Endothelial cell of umbilical vein (primary cell): ENCODE data around the gene TMEM40. TPM values are rescaled to one million over a fixed set of nuclear protein-coding genes. Genes with fewer than 3 reads are reported as not detected.
"Not testable (repeated sequence)": the region's sequence is repeated elsewhere in the genome, so short reads cannot be mapped to it uniquely, and the experiment has no call there.

Source experiments
- BruUV-seq: library from RNA; stranded (reverse); fragments of 400-500 nt; replicated peaks from 2 replicates; lab custom pipeline; 2021; lab: Mats Ljungman, UMichigan
- CTCF ChIA-PET: fragments of 300-600, 350-600 bp; sonication (Branson Sonifier 250); formaldehyde crosslinking; loops from one replicate; lab custom pipeline; 2021; ENCODE audit warnings: antibody characterized with exemption, inconsistent platforms; lab: Charles Lee
- POLR2A ChIA-PET: fragments of 300-600, 350-600 bp; sonication (Branson Sonifier 250); formaldehyde crosslinking; loops from one replicate; lab custom pipeline; 2021; ENCODE audit warnings: antibody characterized with exemption, inconsistent platforms; lab: Charles Lee
- DNase-seq: peaks from one replicate; pipeline ENCODE4 v3.0.0-alpha.2; 2011; ENCODE audit warnings: low read depth, low spot score
- FAIRE-seq: peaks from 2 replicates; lab custom pipeline; 2011; peaks lifted over from hg19 to GRCh38; lab: Jason Lieb, UNC
- H2AFZ ChIP-seq: 2 replicates; pipeline ENCODE4 v1.6.0; 2012; ENCODE audit warnings: low read depth, low read length, control low read depth, inconsistent platforms
- H3K27ac ChIP-seq: 2 replicates; pipeline ENCODE4 v1.5.1; 2011; ENCODE audit warnings: low read depth, mild to moderate bottlenecking, control low read depth, low read length, moderate library complexity; ENCODE audit not compliant: insufficient read depth
- H3K27me3 ChIP-seq, 2 experiments: 2 replicates each; pipeline versions ENCODE4 v1.6.0 to v1.6.1; 2011; ENCODE audit warnings: low read length in 2 of 2, mixed read lengths in 1 of 2; ENCODE audit not compliant: control insufficient read depth in 2 of 2, insufficient read depth in 2 of 2
- H3K36me3 ChIP-seq, 2 experiments: 2 replicates in 1 of 2; 3 replicates in 1 of 2; pipeline ENCODE4 v1.5.1; 2011; ENCODE audit warnings: low read length in 2 of 2, mild to moderate bottlenecking in 1 of 2, moderate library complexity in 1 of 2; ENCODE audit not compliant: control insufficient read depth in 2 of 2, insufficient read depth in 2 of 2; ENCODE audit errors: extremely low read depth in 1 of 2
- H3K4me1 ChIP-seq: 3 replicates; pipeline ENCODE4 v1.5.1; 2011; ENCODE audit warnings: mild to moderate bottlenecking, low read length; ENCODE audit not compliant: control insufficient read depth, insufficient read depth; ENCODE audit errors: extremely low read depth
- H3K4me2 ChIP-seq: 2 replicates; pipeline ENCODE4 v1.6.1; 2011; ENCODE audit warnings: low read length, control low read depth, mixed read lengths; ENCODE audit not compliant: insufficient read depth
- H3K4me3 ChIP-seq, 3 experiments: fragments of 200-600 bp in 1 of 3; sonication (generic), shearing (Covaris generic) in 1 of 3; replicated peaks in 1 of 3; 2 replicates each; pipeline ENCODE4 v1.5.1; 2011 to 2016; ENCODE audit warnings: control low read depth in 3 of 3, low read length in 3 of 3, mild to moderate bottlenecking in 2 of 3, inconsistent platforms in 1 of 3, low read depth in 1 of 3, moderate library complexity in 1 of 3; ENCODE audit not compliant: insufficient read depth in 1 of 3
- H3K79me2 ChIP-seq: 2 replicates; pipeline ENCODE4 v1.6.0; 2012; ENCODE audit warnings: low read length, inconsistent platforms; ENCODE audit not compliant: control insufficient read depth, insufficient read depth
- H3K9ac ChIP-seq: replicated peaks from 2 replicates; pipeline ENCODE3; 2011; ENCODE audit warnings: low read length, control low read depth; ENCODE audit not compliant: insufficient read depth; ENCODE audit errors: extremely low read depth
- H3K9me1 ChIP-seq: replicated peaks from 3 replicates; pipeline ENCODE4 v1.6.0; 2011; ENCODE audit warnings: mild to moderate bottlenecking, low read length; ENCODE audit not compliant: control insufficient read depth, insufficient read depth; ENCODE audit errors: extremely low read depth
- H3K9me3 ChIP-seq: replicated peaks from 2 replicates; pipeline ENCODE4 v1.5.1; 2012; ENCODE audit warnings: low read length, inconsistent platforms; ENCODE audit not compliant: control insufficient read depth, insufficient read depth
- H4K20me1 ChIP-seq: replicated peaks from 2 replicates; pipeline ENCODE3; 2011; ENCODE audit warnings: mild to moderate bottlenecking, low read length; ENCODE audit not compliant: control insufficient read depth, insufficient read depth; ENCODE audit errors: extremely low read depth
- FOS ChIP-seq: IDR thresholded peaks from 2 replicates; pipeline ENCODE4 v1.6.1; 2011; ENCODE audit warnings: mild to moderate bottlenecking, low read length, moderate library complexity, borderline replicate concordance; ENCODE audit not compliant: insufficient read depth
- dilution Hi-C: fragments of 300-500 bp; cut with MboI; formaldehyde crosslinking; loops from one replicate; pipeline ENCODE4 v1.15.0; 2019; ENCODE audit warnings: low sequenced_read_pairs; ENCODE audit not compliant: extremely low pct_ligation_motif_present
- intact Hi-C: fragments of 100-400 bp; cut with micrococcal nuclease; formaldehyde crosslinking; loops from one replicate; pipeline ENCODE4 v1.10.0; 2022
- polyA plus RNA-seq, 4 experiments: library from polyadenylated mRNA; depleted of rRNA in 3 of 4; stranded (reverse) in 3 of 4; unstranded in 1 of 4; fragments of >200 nt; gene quantifications; 2 replicates each; pipeline versions ENCODE4 v1.2.1 to v1.2.3, GENCODE V29; 2011 to 2012; ENCODE audit warnings: missing spikeins in 1 of 4
- total RNA-seq: library from RNA; stranded (reverse); gene quantifications from 2 replicates; pipeline ENCODE4 v1.2.3, GENCODE V29; 2021
- TF ChIP-seq, protein P1 (sequence below), 2 donors: IDR thresholded peaks; 1 replicate in 1 of 2; 2 replicates in 1 of 2; pipeline ENCODE4 v1.5.1; 2011; ENCODE audit warnings: low read length in 2 of 2, mild to moderate bottlenecking in 2 of 2, moderate library complexity in 2 of 2, control low read depth in 1 of 2, inconsistent platforms in 1 of 2, low read depth in 1 of 2; ENCODE audit not compliant: insufficient read depth in 1 of 2; ENCODE audit errors: extremely low read depth in 1 of 2

The TMEM40 gene
- total and polyA plus RNA-seq, 2 donors (not counting 3 experiments of a cell fraction or from before 2014, with no cell fraction given): not detected

- CTCF ChIA-PET: interaction anchor here (1.3 kb wide), 1 partner anchor 14 kb away, joined by 3 read pairs; no protein-coding TSS in a partner anchor
- Histone ChIP-seq H4K20me1 (no peaks in the 10 kb centered on the region), H3K4me2 (no peak overlapping the region), H3K4me1 (no peaks in the 10 kb centered on the region), H2AFZ (no peak overlapping the region), H3K9me1 (no peaks in the 10 kb centered on the region), H3K9ac (no peak overlapping the region), H3K9me3 (no peaks in the 10 kb centered on the region), H3K79me2 (no peaks in the 10 kb centered on the region), H3K27ac (no peak overlapping the region), H3K36me3 (no peaks in the 10 kb centered on the region), H3K4me3 (no peak overlapping the region), H3K27me3 (peaks cover 0 to 2% of the 10 kb centered on the region in 2 experiments)
- TF ChIP-seq FOS: no peak
- TF ChIP-seq, protein P1, sequence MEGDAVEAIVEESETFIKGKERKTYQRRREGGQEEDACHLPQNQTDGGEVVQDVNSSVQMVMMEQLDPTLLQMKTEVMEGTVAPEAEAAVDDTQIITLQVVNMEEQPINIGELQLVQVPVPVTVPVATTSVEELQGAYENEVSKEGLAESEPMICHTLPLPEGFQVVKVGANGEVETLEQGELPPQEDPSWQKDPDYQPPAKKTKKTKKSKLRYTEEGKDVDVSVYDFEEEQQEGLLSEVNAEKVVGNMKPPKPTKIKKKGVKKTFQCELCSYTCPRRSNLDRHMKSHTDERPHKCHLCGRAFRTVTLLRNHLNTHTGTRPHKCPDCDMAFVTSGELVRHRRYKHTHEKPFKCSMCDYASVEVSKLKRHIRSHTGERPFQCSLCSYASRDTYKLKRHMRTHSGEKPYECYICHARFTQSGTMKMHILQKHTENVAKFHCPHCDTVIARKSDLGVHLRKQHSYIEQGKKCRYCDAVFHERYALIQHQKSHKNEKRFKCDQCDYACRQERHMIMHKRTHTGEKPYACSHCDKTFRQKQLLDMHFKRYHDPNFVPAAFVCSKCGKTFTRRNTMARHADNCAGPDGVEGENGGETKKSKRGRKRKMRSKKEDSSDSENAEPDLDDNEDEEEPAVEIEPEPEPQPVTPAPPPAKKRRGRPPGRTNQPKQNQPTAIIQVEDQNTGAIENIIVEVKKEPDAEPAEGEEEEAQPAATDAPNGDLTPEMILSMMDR (IDR thresholded peaks at IDR 0.05; ENCODE audit: extremely low read depth in 1 of 2, insufficient read depth in 1 of 2, low read depth in 1 of 2, low read length in 2 of 2): no peak
- DNase-seq (no peak), FAIRE-seq (no peak)
- POLR2A ChIA-PET: no interaction called here
- intact Hi-C loops: no loop called here
- BruUV-seq: no TSS peak
- dilution Hi-C loops: no loop called here
Measured at GRCh38 chr3:12702501-12702900, 56.6 kb downstream of the TMEM40 start.

DNA sequence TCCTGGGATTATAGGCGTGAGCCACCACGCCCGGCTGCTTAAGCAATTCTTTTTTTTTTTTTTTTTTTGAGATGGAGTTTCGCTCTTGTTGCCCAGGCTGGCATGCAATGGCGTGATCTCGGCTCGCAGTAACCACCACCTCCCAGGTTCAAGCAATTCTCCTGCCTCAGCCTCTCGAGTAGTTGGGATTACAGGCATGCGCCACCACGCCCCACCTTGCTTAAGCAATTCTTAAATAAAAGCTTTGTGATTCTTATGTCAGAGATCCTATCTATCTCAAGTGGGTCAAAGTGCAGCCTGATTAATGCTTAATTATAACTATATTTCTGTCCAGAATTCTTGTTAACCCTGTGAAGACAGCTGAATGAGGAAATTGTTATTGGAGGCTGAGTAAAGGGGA is 57.5 kb downstream of the TMEM40 start:
- H2AFZ ChIP-seq, BruUV-seq, intact Hi-C loops, H3K36me3 ChIP-seq, H3K9ac ChIP-seq, DNase-seq, H3K79me2 ChIP-seq, H3K27ac ChIP-seq, H3K9me1 ChIP-seq, H3K4me3 ChIP-seq, H4K20me1 ChIP-seq, dilution Hi-C loops, H3K9me3 ChIP-seq, H3K4me2 ChIP-seq, POLR2A ChIA-PET, H3K27me3 ChIP-seq, H3K4me1 ChIP-seq, FAIRE-seq: not testable (repeated sequence)
- CTCF ChIA-PET: interaction anchor here (1.2 kb wide), 1 partner anchor 20 kb away, joined by 3 read pairs; no protein-coding TSS in a partner anchor
